HCT116 (cell line): ENCODE results near the gene FHOD3.

ENCODE experiments used
- CEBPB ChIP-seq: IDR thresholded peaks from 2 replicates; pipeline ENCODE4 v1.6.1; 2012; ENCODE audit warnings: low read depth
- ELF1 ChIP-seq: IDR thresholded peaks from 2 replicates; pipeline ENCODE4 v1.6.1; 2012; ENCODE audit warnings: low read depth, borderline replicate concordance
- EZH2 ChIP-seq: fragments of 200-600 bp; sonication (generic); IDR thresholded peaks from 2 replicates; pipeline ENCODE4 v1.6.1; 2017; ENCODE audit warnings: antibody characterized with exemption, mixed run types
- EZH2phosphoT487 ChIP-seq: fragments of 200-600 bp; IDR thresholded peaks from 2 replicates; pipeline ENCODE4 v1.6.1; 2018; ENCODE audit warnings: antibody characterized with exemption, borderline replicate concordance
- JUND ChIP-seq: IDR thresholded peaks from 2 replicates; pipeline ENCODE4 v1.6.1; 2012
- POLR2AphosphoS5 ChIP-seq: IDR thresholded peaks from 2 replicates; pipeline ENCODE4 v1.6.1; 2011; ENCODE audit warnings: mild to moderate bottlenecking, low read depth, low read length, moderate library complexity
- RAD21 ChIP-seq: IDR thresholded peaks from 2 replicates; pipeline ENCODE4 v1.6.1; 2012; ENCODE audit warnings: low read depth, mild to moderate bottlenecking
- SIN3A ChIP-seq: IDR thresholded peaks from 2 replicates; pipeline ENCODE4 v1.6.1; 2012; ENCODE audit warnings: low read depth
- YY1 ChIP-seq: IDR thresholded peaks from 2 replicates; pipeline ENCODE4 v1.6.1; 2011; ENCODE audit warnings: low read length, low read depth, moderate library complexity, mild to moderate bottlenecking; ENCODE audit not compliant: insufficient replicate concordance; ENCODE audit errors: extremely low read depth
- ZNF274 ChIP-seq: fragments of 200-500 bp; sonication (Bioruptor generic); IDR thresholded peaks from 2 replicates; pipeline ENCODE4 v1.6.1; 2014; ENCODE audit warnings: mild to moderate bottlenecking, low read depth, low read length, inconsistent platforms
- TF ChIP-seq, protein P1 (sequence below), 3 experiments: fragments of 200-600 bp in 1 of 3; sonication (generic) in 1 of 3; IDR thresholded peaks in 2 of 3; conservative IDR thresholded peaks in 1 of 3; 2 replicates each; pipeline ENCODE4 v1.5.1; 2012 to 2017; ENCODE audit warnings: low read depth in 2 of 3, low read length in 2 of 3, antibody characterized with exemption in 1 of 3, borderline replicate concordance in 1 of 3, control low read depth in 1 of 3, mild to moderate bottlenecking in 1 of 3, mixed read lengths in 1 of 3, mixed run types in 1 of 3, moderate library complexity in 1 of 3; ENCODE audit not compliant: insufficient read depth in 1 of 3
- TF ChIP-seq, protein P2 (sequence below): IDR thresholded peaks from 2 replicates; pipeline ENCODE4 v1.6.1; 2012
- TF ChIP-seq, protein P3 (sequence below): IDR thresholded peaks from 2 replicates; pipeline ENCODE4 v1.6.1; 2012
- TF ChIP-seq, protein P4 (sequence below): IDR thresholded peaks from 2 replicates; pipeline ENCODE4 v1.6.1; 2011; ENCODE audit warnings: mild to moderate bottlenecking, low read length, moderate library complexity; ENCODE audit not compliant: insufficient replicate concordance; ENCODE audit errors: extremely low read depth

DNA sequence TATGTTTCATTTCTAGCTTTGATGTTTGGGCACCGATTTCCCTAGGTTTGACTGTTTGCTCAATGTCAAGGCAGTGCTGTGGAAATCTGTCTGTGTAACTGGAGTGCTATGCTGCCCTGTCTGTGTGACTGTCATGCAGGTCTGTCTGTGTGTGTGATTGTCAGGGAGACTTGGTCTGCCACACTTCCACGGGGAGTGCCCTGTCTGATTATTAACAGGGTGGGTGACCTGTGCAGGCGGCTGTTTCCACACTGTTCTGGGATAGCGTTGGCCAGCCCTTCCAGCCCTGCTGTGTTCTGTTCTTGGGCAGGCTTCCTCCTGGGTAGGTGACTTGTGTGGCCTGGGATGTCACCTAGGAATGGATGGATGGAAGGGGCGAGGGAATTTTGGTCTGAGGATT lies 85.3 kb downstream of the FHOD3 start:
- TF ChIP-seq JUND = no peak
- TF ChIP-seq, protein P1, sequence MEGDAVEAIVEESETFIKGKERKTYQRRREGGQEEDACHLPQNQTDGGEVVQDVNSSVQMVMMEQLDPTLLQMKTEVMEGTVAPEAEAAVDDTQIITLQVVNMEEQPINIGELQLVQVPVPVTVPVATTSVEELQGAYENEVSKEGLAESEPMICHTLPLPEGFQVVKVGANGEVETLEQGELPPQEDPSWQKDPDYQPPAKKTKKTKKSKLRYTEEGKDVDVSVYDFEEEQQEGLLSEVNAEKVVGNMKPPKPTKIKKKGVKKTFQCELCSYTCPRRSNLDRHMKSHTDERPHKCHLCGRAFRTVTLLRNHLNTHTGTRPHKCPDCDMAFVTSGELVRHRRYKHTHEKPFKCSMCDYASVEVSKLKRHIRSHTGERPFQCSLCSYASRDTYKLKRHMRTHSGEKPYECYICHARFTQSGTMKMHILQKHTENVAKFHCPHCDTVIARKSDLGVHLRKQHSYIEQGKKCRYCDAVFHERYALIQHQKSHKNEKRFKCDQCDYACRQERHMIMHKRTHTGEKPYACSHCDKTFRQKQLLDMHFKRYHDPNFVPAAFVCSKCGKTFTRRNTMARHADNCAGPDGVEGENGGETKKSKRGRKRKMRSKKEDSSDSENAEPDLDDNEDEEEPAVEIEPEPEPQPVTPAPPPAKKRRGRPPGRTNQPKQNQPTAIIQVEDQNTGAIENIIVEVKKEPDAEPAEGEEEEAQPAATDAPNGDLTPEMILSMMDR (IDR thresholded peaks at IDR 0.05 in 2 of 3, conservative IDR thresholded peaks at IDR 0.05 in 1 of 3; ENCODE audit: borderline replicate concordance in 1 of 3, insufficient read depth in 1 of 3, low read depth in 2 of 3, low read length in 2 of 3) = no peak
- no peak for TF ChIP-seq RAD21
- TF ChIP-seq POLR2AphosphoS5 = no peak
- TF ChIP-seq ZNF274 = no peak
- no peak for TF ChIP-seq YY1
- no peak for TF ChIP-seq CEBPB
- TF ChIP-seq, protein P2, sequence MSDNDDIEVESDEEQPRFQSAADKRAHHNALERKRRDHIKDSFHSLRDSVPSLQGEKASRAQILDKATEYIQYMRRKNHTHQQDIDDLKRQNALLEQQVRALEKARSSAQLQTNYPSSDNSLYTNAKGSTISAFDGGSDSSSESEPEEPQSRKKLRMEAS = no peak
- TF ChIP-seq EZH2 = no peak
- no peak for TF ChIP-seq EZH2phosphoT487
- TF ChIP-seq, protein P3, sequence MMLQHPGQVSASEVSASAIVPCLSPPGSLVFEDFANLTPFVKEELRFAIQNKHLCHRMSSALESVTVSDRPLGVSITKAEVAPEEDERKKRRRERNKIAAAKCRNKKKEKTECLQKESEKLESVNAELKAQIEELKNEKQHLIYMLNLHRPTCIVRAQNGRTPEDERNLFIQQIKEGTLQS = no peak
- TF ChIP-seq, protein P4, sequence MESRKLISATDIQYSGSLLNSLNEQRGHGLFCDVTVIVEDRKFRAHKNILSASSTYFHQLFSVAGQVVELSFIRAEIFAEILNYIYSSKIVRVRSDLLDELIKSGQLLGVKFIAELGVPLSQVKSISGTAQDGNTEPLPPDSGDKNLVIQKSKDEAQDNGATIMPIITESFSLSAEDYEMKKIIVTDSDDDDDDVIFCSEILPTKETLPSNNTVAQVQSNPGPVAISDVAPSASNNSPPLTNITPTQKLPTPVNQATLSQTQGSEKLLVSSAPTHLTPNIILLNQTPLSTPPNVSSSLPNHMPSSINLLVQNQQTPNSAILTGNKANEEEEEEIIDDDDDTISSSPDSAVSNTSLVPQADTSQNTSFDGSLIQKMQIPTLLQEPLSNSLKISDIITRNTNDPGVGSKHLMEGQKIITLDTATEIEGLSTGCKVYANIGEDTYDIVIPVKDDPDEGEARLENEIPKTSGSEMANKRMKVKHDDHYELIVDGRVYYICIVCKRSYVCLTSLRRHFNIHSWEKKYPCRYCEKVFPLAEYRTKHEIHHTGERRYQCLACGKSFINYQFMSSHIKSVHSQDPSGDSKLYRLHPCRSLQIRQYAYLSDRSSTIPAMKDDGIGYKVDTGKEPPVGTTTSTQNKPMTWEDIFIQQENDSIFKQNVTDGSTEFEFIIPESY = no peak
- TF ChIP-seq ELF1 = no peak
- TF ChIP-seq SIN3A = no peak
